ENCODE results near the gene CGRRF1.

The CGRRF1 gene

DNA sequence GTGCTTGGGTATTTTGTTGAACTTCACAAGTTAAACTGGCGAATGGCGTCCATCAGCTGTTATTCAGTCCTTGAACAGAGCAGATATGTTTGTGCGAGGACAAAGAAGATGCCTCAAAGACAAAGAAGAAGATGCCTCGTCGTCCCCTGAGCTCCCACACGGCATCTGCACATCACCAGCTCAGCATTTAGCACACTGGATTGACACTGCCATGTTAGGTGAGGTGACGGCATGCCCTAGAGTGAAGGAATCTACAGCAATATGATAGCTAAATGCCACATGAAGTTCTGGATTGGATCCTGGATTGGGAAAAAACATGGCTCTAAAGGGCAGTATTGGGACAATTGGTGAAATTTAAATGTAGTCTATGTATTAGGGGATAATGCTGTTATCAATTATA, 72.6 kb downstream of the CGRRF1 start:
- no peak for DNase-seq

DNA sequence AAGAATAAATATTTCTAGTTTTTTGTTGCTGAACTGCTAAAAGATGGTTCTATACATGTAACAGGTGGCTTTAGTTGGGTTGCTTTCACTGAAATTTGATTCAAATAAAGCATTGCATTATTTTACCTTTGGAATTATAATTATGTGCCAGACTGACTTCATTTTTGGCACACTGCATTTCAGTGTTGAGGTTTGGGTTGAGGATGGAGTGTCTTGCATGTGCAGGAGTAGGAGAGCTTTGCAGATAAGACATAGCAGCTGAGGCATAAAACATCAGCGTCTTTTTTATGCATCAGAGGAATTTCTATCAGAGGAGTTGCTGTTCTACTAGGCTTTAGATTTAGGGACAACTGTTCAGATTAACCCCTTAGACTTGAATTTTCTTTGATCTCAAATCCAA, 74.4 kb downstream of the CGRRF1 start:
- no peak for DNase-seq

DNA sequence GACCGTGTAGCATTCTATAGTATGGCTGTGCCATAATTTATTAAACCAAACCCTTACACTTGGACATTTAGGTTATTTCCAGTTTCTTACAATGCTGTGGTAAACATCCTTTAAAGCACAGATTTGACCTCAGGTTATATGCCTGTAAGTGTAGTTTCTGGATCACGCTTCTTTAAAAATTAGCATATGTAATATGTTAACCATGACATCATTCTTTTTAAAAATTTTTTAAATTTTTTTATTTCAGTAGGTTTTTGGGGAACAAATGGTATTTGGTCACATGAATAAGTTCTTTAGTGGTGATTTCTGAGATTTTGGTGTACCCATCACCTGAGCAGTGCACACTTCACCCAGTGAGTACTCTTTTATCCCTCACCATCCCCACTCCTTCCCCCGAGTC, 75.5 kb downstream of the CGRRF1 start:
- DNase-seq, result no peak

Measured in NCI-H510A treated with DMSO at 0.1 percent for 48 hours (cell line).